Vagina (tissue), 2 donors: Measurements from ENCODE around the gene SCNN1B. TPM values are rescaled to one million over a fixed set of nuclear protein-coding genes. Genes with fewer than 3 reads are reported as not detected.

Experiments used
- DNase-seq, 2 donors: peaks; one replicate each; pipeline ENCODE4 v3.0.0-alpha.2; 2017; ENCODE audit errors: extremely low spot score in 2 of 2
- H3K27ac ChIP-seq: fragments of 200-600 bp; sonication (generic); one replicate; pipeline ENCODE4 v1.5.1; 2019
- H3K27me3 ChIP-seq: fragments of 200-600 bp; sonication (generic); one replicate; pipeline ENCODE4 v1.5.1; 2019
- H3K36me3 ChIP-seq, 2 donors: fragments of 200-600 bp; sonication (generic); one replicate each; pipeline ENCODE4 v1.5.1; 2017 to 2019
- H3K4me1 ChIP-seq: fragments of 200-600 bp; sonication (generic); one replicate; pipeline ENCODE4 v1.5.1; 2019
- H3K4me3 ChIP-seq, 2 donors: fragments of 200-600 bp; sonication (generic); 1 replicate in 1 of 2; 2 replicates in 1 of 2; pipeline ENCODE4 v1.5.1; 2016 to 2019
- H3K9me3 ChIP-seq: fragments of 200-600 bp; sonication (generic); one replicate; pipeline ENCODE4 v1.5.1; 2019
- POLR2A ChIP-seq, 2 donors: fragments of 450-650 bp; IDR thresholded peaks; one replicate each; pipeline ENCODE4 v1.6.1; 2017; ENCODE audit warnings: antibody characterized with exemption in 2 of 2, mild to moderate bottlenecking in 2 of 2, moderate library complexity in 2 of 2
- POLR2AphosphoS5 ChIP-seq, 2 donors: sonication (generic); formaldehyde crosslinking; IDR thresholded peaks; one replicate each; pipeline ENCODE4 v1.9.0; 2017; ENCODE audit warnings: antibody characterized with exemption in 2 of 2, mild to moderate bottlenecking in 2 of 2, low read depth in 1 of 2; ENCODE audit not compliant: insufficient read depth in 1 of 2
- intact Hi-C: fragments of 100-400 bp; cut with DNase I; formaldehyde crosslinking; loops from one replicate; pipeline ENCODE4 v1.15.1; 2023
- total RNA-seq: library from RNA; depleted of rRNA; stranded (reverse); fragments of >200 nt; gene quantifications from one replicate; pipeline ENCODE4 v1.2.3, GENCODE V29; 2016
- TF ChIP-seq, protein P1 (sequence below), 3 experiments: fragments of 450-650 bp in 2 of 3; fragments of 200-600 bp in 1 of 3; sonication (generic) in 1 of 3; IDR thresholded peaks; one replicate each; pipeline ENCODE4 v1.5.1; 2017 to 2019; ENCODE audit warnings: antibody characterized with exemption in 3 of 3, mild to moderate bottlenecking in 2 of 3, moderate library complexity in 2 of 3

Gene SCNN1B
- total RNA-seq, 1 donor from 2014 or later, result 76.9 TPM

DNA sequence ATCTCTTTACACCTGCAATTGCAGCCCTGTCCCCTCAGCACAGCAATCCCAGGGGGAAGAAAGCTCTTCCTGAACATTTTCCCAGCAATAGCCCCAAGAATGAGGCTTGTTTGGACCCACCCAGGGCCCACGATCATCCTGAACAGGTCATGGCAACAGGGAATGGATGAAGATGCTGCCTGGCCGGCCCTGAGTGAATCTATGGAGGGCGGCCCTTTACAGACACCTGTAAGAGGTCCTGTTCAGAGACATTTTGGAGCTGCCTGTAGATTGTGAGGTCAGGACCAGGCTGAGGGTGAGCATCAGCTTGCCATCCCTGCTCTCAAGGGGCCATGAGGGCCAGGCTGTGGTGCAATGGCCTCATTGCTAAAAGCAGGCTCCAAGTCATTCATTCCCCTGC, 81.8 kb downstream of the SCNN1B start:
- intact Hi-C loops, result no loop called here
- H3K27ac ChIP-seq, result no peak overlapping the region

DNA sequence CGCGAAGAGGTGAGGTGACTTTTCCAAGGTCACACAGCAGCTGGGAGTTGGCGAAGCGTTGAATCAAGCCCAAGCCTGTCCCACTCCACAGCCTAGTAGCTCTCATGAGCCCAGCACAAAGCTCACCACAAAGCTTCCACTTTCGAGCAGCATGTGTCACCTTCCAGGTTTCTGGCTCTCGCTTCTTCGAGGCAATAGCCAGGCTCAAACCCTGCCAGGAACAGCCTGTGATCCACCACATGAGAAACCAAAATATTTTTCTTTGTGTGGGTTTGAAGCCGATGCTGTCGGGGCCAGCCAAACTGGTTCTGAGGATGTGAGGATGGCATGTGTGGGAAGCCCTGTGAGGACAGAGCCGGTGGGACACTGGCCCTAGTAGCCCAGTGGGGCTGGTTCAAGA, 82.8 kb downstream of the SCNN1B start:
- H3K27ac ChIP-seq, result no peak overlapping the region

More for the DNA sequence above, 81.8 kb downstream of the SCNN1B start:
- H3K27me3 ChIP-seq, result no peaks in the 10 kb centered on the region
- TF ChIP-seq POLR2A (IDR thresholded peaks at IDR 0.05) (no peak), POLR2AphosphoS5 (IDR thresholded peaks at IDR 0.05; ENCODE audit: insufficient read depth in 1 of 2, low read depth in 1 of 2) (no peak)
- TF ChIP-seq, protein P1, sequence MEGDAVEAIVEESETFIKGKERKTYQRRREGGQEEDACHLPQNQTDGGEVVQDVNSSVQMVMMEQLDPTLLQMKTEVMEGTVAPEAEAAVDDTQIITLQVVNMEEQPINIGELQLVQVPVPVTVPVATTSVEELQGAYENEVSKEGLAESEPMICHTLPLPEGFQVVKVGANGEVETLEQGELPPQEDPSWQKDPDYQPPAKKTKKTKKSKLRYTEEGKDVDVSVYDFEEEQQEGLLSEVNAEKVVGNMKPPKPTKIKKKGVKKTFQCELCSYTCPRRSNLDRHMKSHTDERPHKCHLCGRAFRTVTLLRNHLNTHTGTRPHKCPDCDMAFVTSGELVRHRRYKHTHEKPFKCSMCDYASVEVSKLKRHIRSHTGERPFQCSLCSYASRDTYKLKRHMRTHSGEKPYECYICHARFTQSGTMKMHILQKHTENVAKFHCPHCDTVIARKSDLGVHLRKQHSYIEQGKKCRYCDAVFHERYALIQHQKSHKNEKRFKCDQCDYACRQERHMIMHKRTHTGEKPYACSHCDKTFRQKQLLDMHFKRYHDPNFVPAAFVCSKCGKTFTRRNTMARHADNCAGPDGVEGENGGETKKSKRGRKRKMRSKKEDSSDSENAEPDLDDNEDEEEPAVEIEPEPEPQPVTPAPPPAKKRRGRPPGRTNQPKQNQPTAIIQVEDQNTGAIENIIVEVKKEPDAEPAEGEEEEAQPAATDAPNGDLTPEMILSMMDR (IDR thresholded peaks at IDR 0.05), result no peak
- H3K4me3 ChIP-seq, result no peak overlapping the region
- H3K36me3 ChIP-seq, result peaks cover 0 to 5% of the 10 kb centered on the region in 2 donors
- no peaks in the 10 kb centered on the region for H3K4me1 ChIP-seq
- DNase-seq, result no peak
- H3K9me3 ChIP-seq, result no peaks in the 10 kb centered on the region

DNA sequence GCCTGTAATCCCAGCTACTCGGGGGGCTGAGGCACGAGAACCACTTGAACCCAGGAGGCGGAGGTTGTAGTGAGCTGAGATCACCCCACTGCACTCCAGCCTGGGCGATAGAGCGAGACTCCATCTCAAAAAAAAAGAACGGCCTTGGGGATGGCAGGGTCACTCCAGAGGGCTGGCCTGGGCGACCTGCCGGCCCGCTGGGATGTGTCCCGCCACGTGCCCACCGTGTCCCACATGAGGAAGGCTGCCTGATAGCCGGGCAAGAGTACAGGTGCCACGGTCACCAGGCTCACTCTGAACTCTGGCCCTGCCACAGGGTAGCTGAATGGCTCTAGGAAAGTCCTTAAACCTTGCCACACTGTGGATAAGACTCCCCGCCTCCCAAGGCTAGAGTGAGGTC, 83.3 kb downstream of the SCNN1B start:
- intact Hi-C loops, result no loop called here
- H3K9me3 ChIP-seq, result no peaks in the 10 kb centered on the region
- no peak for DNase-seq
- TF ChIP-seq POLR2A (IDR thresholded peaks at IDR 0.05) (no peak), POLR2AphosphoS5 (IDR thresholded peaks at IDR 0.05; ENCODE audit: insufficient read depth in 1 of 2, low read depth in 1 of 2) (no peak)
- TF ChIP-seq, protein P1 (IDR thresholded peaks at IDR 0.05), result no peak
- no peaks in the 10 kb centered on the region for H3K27me3 ChIP-seq
- H3K4me1 ChIP-seq, result no peaks in the 10 kb centered on the region
- H3K27ac ChIP-seq, result no peak overlapping the region
- H3K36me3 ChIP-seq, result peaks cover 0 to 12% of the 10 kb centered on the region in 2 donors
- H3K4me3 ChIP-seq, result no peak overlapping the region

More for the DNA sequence above, 82.8 kb downstream of the SCNN1B start:
- intact Hi-C loops, result no loop called here
- no peak overlapping the region for H3K4me3 ChIP-seq
- no peak for DNase-seq
- H3K27me3 ChIP-seq, result no peaks in the 10 kb centered on the region
- H3K36me3 ChIP-seq, result peaks cover 0 to 10% of the 10 kb centered on the region in 2 donors
- no peak for TF ChIP-seq POLR2AphosphoS5 (IDR thresholded peaks at IDR 0.05; ENCODE audit: insufficient read depth in 1 of 2, low read depth in 1 of 2)
- H3K9me3 ChIP-seq, result no peaks in the 10 kb centered on the region
- H3K4me1 ChIP-seq, result no peaks in the 10 kb centered on the region

DNA sequence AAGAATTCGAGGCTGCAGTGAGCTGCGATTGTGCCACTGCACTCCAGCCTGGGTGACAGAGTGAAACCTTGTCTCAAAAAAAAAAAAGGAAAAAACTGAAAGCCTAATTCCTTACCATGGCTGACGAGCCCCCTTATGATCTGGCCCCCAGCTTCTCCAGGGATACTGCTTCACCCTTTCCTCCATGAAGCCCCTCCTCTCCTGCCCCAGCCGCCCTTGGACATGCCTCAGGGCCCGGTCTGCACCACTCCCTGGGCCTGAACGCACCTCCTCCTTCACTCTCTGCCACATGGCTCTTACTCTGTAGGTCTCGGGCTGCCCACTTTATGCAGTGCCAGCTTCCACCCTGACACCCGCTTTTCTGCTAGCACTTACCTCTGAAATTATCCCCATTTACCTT, 85.6 kb downstream of the SCNN1B start:
- TF ChIP-seq, protein P1 (IDR thresholded peaks at IDR 0.05), result no peak
- TF ChIP-seq POLR2A (IDR thresholded peaks at IDR 0.05), result no peak
- TF ChIP-seq POLR2AphosphoS5 (IDR thresholded peaks at IDR 0.05; ENCODE audit: insufficient read depth in 1 of 2, low read depth in 1 of 2), result no peak
- H3K9me3 ChIP-seq, result no peaks in the 10 kb centered on the region
- DNase-seq, result no peak
- no peaks in the 10 kb centered on the region for H3K27me3 ChIP-seq
- intact Hi-C loops, result no loop called here
- H3K27ac ChIP-seq, result no peak overlapping the region
- peaks cover 12% of the 10 kb centered on the region for H3K4me1 ChIP-seq
- peaks cover 0 to 31% of the 10 kb centered on the region in 2 donors for H3K36me3 ChIP-seq
- no peak overlapping the region for H3K4me3 ChIP-seq

DNA sequence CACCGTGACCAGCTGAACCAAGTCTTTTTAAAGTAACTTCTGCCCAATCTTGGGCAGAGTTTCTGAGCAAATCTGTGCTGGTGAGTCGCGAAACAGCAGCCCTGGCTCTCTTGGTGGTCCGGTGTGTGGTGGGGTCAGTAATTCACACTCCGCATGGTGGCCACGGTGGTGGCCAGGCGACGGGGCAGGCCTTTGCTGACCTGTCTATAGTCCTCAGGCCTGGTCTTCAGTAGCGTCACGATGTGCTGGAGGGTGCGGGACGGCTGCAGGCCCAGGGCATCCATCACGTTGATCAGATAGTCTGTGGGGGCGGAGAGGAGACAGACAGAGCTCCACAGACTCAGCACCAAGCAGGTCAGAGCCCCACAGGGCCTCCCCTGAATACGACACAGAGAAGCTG, 86.7 kb downstream of the SCNN1B start:
- peaks cover 0 to 37% of the 10 kb centered on the region in 2 donors for H3K36me3 ChIP-seq

More for the DNA sequence above, 86.7 kb downstream of the SCNN1B start:
- Histone ChIP-seq H3K9me3 (no peaks in the 10 kb centered on the region), H3K4me3 (no peak overlapping the region), H3K27ac (no peak overlapping the region), H3K4me1 (peaks cover 12% of the 10 kb centered on the region), H3K27me3 (no peaks in the 10 kb centered on the region)
- no peak for DNase-seq
- intact Hi-C loops, result no loop called here
- TF ChIP-seq POLR2A (IDR thresholded peaks at IDR 0.05), result no peak
- TF ChIP-seq, protein P1 (IDR thresholded peaks at IDR 0.05), result no peak
